Fibroblast of lung (primary cell): ENCODE results near the gene C12orf43. TPM values are rescaled to one million over a fixed set of nuclear protein-coding genes. Genes with fewer than 3 reads are reported as not detected.
A peak's percentile ranks its signal among the peaks of the same experiment; 100 is the strongest.

ENCODE experiments used
- DNase-seq, 2 donors: peaks; one replicate each; pipeline versions ENCODE4 v3.0.0 to v3.0.0-alpha.2; 2010; ENCODE audit warnings: low read depth in 2 of 2
- H2AFZ ChIP-seq: 2 replicates; pipeline ENCODE4 v1.5.1; 2012; ENCODE audit warnings: low read length, control low read depth, inconsistent platforms
- H3K27ac ChIP-seq: 2 replicates; pipeline ENCODE4 v1.5.1; 2011; ENCODE audit warnings: low read length, control low read depth; ENCODE audit not compliant: insufficient read depth
- H3K27me3 ChIP-seq: 2 replicates; pipeline ENCODE4 v1.5.1; 2011; ENCODE audit warnings: mild to moderate bottlenecking, low read length; ENCODE audit not compliant: control insufficient read depth, insufficient read depth
- H3K36me3 ChIP-seq: 2 replicates; pipeline ENCODE4 v1.5.1; 2011; ENCODE audit warnings: low read length; ENCODE audit not compliant: control insufficient read depth, insufficient read depth
- H3K4me1 ChIP-seq: 2 replicates; pipeline ENCODE4 v1.5.1; 2011; ENCODE audit warnings: low read length; ENCODE audit not compliant: control insufficient read depth, insufficient read depth; ENCODE audit errors: extremely low read depth
- H3K4me2 ChIP-seq: 2 replicates; pipeline ENCODE4 v1.5.1; 2011; ENCODE audit warnings: low read length, control low read depth; ENCODE audit not compliant: insufficient read depth; ENCODE audit errors: extremely low read depth
- H3K4me3 ChIP-seq, 4 experiments: fragments of 200-600 bp in 1 of 4; sonication (generic) in 1 of 4; replicated peaks in 1 of 4; 2 replicates each; pipeline ENCODE4 v1.5.1; 2011 to 2016; ENCODE audit warnings: low read length in 4 of 4, low read depth in 3 of 4, mild to moderate bottlenecking in 3 of 4, control low read depth in 2 of 4, inconsistent platforms in 1 of 4, mixed read lengths in 1 of 4; ENCODE audit not compliant: insufficient read depth in 1 of 4; ENCODE audit errors: control extremely low read depth in 1 of 4
- H3K79me2 ChIP-seq: 2 replicates; pipeline ENCODE4 v1.5.1; 2012; ENCODE audit warnings: mild to moderate bottlenecking, low read length, inconsistent platforms; ENCODE audit not compliant: control insufficient read depth, insufficient read depth
- H3K9ac ChIP-seq: 2 replicates; pipeline ENCODE4 v1.5.1; 2011; ENCODE audit warnings: mild to moderate bottlenecking, low read length, control low read depth; ENCODE audit not compliant: insufficient read depth
- H3K9me3 ChIP-seq: 2 replicates; pipeline ENCODE4 v1.5.1; 2012; ENCODE audit warnings: low read depth, low read length; ENCODE audit not compliant: control insufficient read depth, insufficient read depth
- H4K20me1 ChIP-seq: 2 replicates; pipeline ENCODE4 v1.5.1; 2011; ENCODE audit warnings: low read length; ENCODE audit not compliant: control insufficient read depth, insufficient read depth; ENCODE audit errors: extremely low read depth
- EZH2 ChIP-seq: IDR thresholded peaks from 2 replicates; pipeline ENCODE4 v1.5.1; 2012; ENCODE audit warnings: low read length, control low read depth, mild to moderate bottlenecking; ENCODE audit errors: missing control alignments
- polyA plus RNA-seq, 2 donors: library from polyadenylated mRNA; depleted of rRNA in 1 of 2; stranded (reverse) in 1 of 2; unstranded in 1 of 2; fragments of >200 nt; gene quantifications; 2 replicates each; pipeline ENCODE4 v1.2.1, GENCODE V29; 2011 to 2012; ENCODE audit warnings: missing spikeins in 1 of 2
- total RNA-seq: library from RNA; depleted of rRNA; stranded (reverse); fragments of >200 nt; gene quantifications from 2 replicates; pipeline ENCODE4 v1.2.1, GENCODE V29; 2014
- TF ChIP-seq, protein P1 (sequence below), 2 donors: IDR thresholded peaks in 1 of 2; conservative IDR thresholded peaks in 1 of 2; 1 replicate in 1 of 2; 2 replicates in 1 of 2; pipeline ENCODE4 v1.5.1; 2011 to 2012; ENCODE audit warnings: low read length in 2 of 2, control low read depth in 1 of 2, inconsistent platforms in 1 of 2, low read depth in 1 of 2, mild to moderate bottlenecking in 1 of 2

Gene C12orf43
- total and polyA plus RNA-seq, 2 donors (not counting 1 experiment from before 2014, with no cell fraction given), result 11.4 to 14.7 TPM

DNA sequence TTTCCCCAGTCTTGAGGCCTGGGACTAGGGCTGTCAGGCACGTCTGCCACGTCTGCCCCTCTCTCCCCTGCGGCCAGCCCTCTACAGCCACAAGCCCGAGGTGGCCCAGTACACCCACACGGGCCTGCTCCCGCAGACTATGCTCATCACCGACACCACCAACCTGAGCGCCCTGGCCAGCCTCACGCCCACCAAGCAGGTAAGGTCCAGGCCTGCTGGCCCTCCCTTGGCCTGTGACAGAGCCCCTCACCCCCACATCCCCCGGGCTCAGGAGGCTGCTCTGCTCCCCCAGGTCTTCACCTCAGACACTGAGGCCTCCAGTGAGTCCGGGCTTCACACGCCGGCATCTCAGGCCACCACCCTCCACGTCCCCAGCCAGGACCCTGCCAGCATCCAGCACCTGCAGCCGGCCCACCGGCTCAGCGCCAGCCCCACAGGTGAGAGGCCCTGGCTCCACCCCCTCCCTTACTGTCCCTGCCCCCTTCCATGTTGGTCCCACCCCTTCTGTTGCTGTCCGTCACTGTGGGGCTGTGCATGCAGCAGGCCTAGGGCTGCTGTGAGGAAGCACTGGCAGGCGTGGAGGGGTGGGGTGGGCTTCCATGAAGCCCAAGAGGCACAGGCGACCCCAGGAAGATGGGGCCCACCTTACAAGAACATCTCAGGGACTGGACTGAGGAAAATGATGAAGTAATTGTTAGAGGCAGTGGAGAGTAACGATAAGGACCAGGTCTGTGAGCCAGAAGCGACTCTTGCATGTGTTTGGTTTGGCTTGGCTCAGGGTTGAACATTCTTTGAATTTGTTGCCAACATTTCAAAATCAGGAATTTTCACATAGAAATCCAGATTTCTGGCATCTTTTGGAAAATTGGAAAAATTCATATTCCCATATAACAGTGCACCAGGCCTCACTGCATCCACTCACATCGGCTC lies 16.8 kb downstream of the C12orf43 start:
- no peak overlapping the region for H3K27ac ChIP-seq

DNA sequence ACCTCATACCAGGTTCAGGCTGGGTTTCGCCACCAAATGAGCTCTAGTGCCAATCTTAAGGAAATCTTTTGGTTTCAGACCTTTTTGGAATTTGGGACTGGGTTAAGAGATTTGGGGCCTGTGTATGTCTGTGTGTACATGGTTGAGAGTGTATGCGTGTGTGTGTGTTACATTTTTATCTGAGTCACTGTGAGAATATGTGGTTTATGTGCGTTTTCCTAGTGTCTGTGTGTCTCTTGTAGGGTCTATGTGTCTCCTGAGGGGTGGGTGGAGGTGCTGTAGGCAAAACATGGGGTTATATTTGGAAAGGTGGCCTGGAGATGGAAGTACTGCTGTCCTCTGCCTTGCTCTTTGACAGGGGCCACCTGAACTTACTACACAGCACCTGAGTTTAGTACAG lies 17.9 kb downstream of the C12orf43 start:
- TF ChIP-seq, protein P1, sequence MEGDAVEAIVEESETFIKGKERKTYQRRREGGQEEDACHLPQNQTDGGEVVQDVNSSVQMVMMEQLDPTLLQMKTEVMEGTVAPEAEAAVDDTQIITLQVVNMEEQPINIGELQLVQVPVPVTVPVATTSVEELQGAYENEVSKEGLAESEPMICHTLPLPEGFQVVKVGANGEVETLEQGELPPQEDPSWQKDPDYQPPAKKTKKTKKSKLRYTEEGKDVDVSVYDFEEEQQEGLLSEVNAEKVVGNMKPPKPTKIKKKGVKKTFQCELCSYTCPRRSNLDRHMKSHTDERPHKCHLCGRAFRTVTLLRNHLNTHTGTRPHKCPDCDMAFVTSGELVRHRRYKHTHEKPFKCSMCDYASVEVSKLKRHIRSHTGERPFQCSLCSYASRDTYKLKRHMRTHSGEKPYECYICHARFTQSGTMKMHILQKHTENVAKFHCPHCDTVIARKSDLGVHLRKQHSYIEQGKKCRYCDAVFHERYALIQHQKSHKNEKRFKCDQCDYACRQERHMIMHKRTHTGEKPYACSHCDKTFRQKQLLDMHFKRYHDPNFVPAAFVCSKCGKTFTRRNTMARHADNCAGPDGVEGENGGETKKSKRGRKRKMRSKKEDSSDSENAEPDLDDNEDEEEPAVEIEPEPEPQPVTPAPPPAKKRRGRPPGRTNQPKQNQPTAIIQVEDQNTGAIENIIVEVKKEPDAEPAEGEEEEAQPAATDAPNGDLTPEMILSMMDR (conservative IDR thresholded peaks at IDR 0.05 in 1 of 2, IDR thresholded peaks at IDR 0.05 in 1 of 2; ENCODE audit: low read depth in 1 of 2, low read length in 2 of 2), result no peak
- no peak for TF ChIP-seq EZH2
- H4K20me1 ChIP-seq, result no peaks in the 10 kb centered on the region
- DNase-seq, result no peak
- H3K4me1 ChIP-seq, result no peaks in the 10 kb centered on the region
- peaks cover 4% of the 10 kb centered on the region for H3K27me3 ChIP-seq
- no peak overlapping the region for H3K4me3 ChIP-seq
- no peaks in the 10 kb centered on the region for H3K9me3 ChIP-seq
- H3K9ac ChIP-seq, result no peak overlapping the region
- H3K27ac ChIP-seq, result no peak overlapping the region
- H3K36me3 ChIP-seq, result no peaks in the 10 kb centered on the region
- no peaks in the 10 kb centered on the region for H3K79me2 ChIP-seq
- H3K4me2 ChIP-seq, result no peak overlapping the region
- H2AFZ ChIP-seq, result no peak overlapping the region

More for the DNA sequence above, 16.8 kb downstream of the C12orf43 start:
- H4K20me1 ChIP-seq, result no peaks in the 10 kb centered on the region
- H3K9me3 ChIP-seq, result no peaks in the 10 kb centered on the region
- H3K4me2 ChIP-seq, result no peak overlapping the region
- peaks cover 2% of the 10 kb centered on the region for H3K36me3 ChIP-seq
- no peaks in the 10 kb centered on the region for H3K79me2 ChIP-seq
- H3K4me3 ChIP-seq, result no peak overlapping the region
- TF ChIP-seq, protein P1 (conservative IDR thresholded peaks at IDR 0.05 in 1 of 2, IDR thresholded peaks at IDR 0.05 in 1 of 2; ENCODE audit: low read depth in 1 of 2, low read length in 2 of 2), result no peak
- TF ChIP-seq EZH2, result no peak
- H3K27me3 ChIP-seq, result peaks cover 4% of the 10 kb centered on the region
- H3K4me1 ChIP-seq, result no peaks in the 10 kb centered on the region
- no peak overlapping the region for H2AFZ ChIP-seq
- H3K9ac ChIP-seq, result no peak overlapping the region
- peak; percentile 11 to 54 for DNase-seq

- no peak overlapping the region for H3K4me2 ChIP-seq
- H2AFZ ChIP-seq, result no peak overlapping the region
- H3K36me3 ChIP-seq, result no peaks in the 10 kb centered on the region
- H3K9me3 ChIP-seq, result no peaks in the 10 kb centered on the region
- no peak overlapping the region for H3K4me3 ChIP-seq
- H3K27ac ChIP-seq, result no peak overlapping the region
- H3K79me2 ChIP-seq, result no peaks in the 10 kb centered on the region
- DNase-seq, result no peak
- no peaks in the 10 kb centered on the region for H3K4me1 ChIP-seq
- no peak overlapping the region for H3K9ac ChIP-seq
- H3K27me3 ChIP-seq, result peaks cover 4% of the 10 kb centered on the region
- TF ChIP-seq, protein P1 (conservative IDR thresholded peaks at IDR 0.05 in 1 of 2, IDR thresholded peaks at IDR 0.05 in 1 of 2; ENCODE audit: low read depth in 1 of 2, low read length in 2 of 2), result no peak
- no peak for TF ChIP-seq EZH2
- H4K20me1 ChIP-seq, result no peaks in the 10 kb centered on the region
Measured at GRCh38 chr12:120997448-120997847, 18.8 kb downstream of the C12orf43 start.
